Activated gamma-delta T cell treated with Interleukin-2 at 50 U/mL for 16 hours (primary cell): ENCODE results near the gene ZFP30.
"Not testable (repeated sequence)": the region's sequence is repeated elsewhere in the genome, so short reads cannot be mapped to it uniquely, and the experiment has no call there.

Experiments used
- DNase-seq: peaks from one replicate; pipeline ENCODE4 v3.0.0-alpha.2; 2020

ZFP30 gene

DNA sequence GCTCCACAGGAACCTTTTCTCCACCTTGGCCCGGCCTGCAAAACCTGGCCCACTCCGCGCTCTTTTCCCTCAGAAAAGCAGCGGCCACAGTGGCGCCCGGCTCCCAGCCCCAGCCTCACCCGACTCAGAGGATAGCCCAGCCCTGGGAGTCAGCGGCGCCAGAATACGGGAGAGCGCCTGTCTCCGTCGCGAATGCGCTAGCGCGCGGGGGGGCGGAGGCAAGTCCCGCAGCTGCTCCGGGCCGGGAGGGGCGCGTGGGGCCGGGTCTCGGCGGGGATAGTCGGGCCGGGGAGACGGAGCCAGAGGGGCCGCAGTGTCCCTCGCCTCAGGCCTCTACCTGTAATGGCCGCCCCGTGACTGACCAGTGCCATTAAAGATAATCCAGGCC is at the start of gene ZFP30:
ZFP30 (minus strand) TSS at position 165 of the 388 bp plus-strand sequence. CDS start 7,643 bp downstream, outside the sequence.
- peak; percentile 64 for DNase-seq

DNA sequence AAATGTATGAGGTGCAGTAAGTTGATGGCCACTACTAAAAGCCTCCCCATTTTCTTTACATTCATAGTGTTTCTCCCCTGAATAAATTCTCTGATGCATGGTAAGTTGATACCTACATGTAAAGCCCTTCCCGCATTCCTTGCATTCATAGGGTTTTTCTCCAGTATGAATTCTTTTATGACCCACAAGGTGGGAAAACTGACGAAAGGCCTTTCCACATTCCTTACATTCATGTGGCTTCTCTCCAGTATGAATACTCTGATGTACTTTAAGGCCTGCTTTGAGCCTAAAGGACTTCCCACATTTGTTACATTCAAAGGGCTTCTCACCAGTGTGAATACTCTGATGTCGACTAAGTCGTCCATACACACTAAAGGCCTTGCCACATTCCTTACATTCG is 43.8 kb upstream of the ZFP30 start:
- DNase-seq, result no peak

DNA sequence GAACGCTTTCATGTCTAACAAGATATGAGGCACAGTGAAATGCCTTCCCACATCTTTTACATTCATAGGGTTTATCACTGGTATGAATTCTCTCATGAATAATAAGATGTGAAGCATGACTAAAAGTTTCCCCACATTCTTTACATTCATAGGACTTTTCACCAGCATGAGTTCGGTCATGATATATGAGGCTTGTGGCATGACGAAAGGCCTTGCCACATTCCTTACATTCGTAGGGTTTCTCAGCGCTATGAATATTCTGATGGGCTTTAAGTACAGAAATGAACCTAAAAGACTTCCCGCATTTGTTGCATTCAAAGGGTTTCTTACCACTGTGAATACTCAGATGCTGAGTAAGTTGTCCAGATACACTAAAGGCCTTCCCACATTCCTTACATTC is 43.0 kb upstream of the ZFP30 start:
- no peak for DNase-seq

DNA sequence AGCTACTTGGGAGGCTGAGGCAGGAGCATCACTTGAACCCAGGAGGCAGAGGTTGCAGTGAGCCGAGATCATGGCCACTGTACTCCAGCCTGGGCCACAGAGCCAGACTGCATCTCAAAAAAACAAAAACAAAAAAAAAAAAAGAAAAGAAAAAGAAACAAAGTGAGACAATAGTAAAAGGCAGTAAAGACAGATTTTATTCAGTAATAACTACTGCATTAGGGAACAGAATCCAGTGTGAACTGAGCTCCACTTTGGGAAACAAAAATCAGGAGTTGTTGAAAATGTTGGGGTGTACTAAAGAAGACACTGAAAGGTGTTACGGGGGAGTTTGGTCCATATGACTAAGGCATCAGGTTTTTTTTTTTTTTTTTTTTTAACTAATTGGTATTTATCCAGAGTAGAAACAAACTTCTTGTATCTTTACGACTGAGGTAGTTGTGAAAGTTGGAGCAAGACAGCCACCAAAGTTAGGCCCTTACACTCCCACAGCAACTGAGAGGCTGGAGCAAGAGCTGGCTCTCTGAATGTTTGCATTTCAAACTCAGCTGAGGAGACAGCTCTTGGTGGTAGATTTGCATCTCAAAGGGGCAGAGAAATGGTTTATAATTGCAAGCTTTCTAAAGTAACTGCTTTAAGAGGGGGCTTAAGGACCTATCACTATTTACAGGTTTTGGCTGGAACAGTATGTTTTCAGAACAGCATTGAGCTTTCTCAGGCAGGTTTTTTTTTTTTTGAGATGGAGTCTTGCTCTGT is 40.1 kb upstream of the ZFP30 start:
- DNase-seq, result no peak

DNA sequence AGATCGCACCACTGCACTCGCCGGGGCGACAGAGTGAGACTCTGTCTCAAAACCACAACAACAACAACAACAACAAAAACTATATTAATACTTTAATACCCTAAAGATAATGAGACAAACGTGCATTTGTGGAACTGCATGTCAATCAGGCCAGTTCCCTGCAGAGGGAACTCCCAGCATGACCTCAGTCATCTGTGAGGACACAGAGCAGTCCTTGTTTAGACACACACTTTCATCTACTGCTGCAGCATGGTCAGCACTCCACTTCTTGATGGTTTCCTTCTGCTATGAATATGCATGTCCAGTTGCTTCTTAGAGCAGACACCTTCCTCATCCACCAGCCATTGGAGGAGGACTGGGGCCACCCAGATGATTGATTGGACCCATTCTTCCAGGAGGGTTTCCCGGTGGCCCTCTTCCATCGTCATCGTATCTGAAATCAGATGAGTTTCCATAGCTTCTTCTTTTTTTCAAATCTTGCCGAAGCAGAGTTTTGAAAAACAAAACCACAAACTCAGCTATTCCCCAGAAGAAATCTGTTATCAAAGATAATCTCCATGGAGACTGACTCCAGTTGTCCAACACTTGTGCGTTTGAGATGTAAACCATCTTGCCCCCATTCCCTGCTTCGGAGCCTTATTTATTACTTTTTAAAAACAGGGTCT is 37.8 kb upstream of the ZFP30 start:
- DNase-seq, result no peak

DNA sequence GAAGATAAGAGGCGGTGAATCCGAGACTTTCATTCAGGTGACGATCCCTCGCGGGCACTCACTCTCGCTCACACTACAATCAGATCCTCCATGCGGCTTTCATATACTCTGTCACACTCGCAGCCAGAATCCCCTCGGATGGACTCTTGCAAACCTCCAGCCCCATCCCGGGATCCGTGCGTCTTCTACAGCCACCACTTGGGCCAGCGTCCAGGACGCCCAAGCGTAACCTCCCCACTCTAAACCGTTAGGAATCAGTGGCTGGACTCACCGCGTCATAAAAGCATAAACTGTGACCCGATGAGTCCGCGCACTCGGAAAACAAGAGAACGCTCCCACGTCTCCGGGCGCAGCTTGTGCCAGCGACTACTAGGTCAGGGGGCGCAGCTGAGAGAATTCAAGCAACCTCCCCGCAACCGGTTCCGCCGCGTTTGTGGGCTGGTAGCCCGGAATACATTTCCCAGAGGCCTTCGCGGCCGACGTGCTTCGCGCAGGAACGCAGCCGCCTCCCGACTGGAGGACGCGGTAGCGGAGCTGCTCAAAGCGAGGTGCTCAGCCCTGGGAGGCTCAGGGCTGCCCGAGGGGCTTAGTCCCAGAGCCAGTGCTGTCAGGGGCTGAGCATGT is 36.7 kb upstream of the ZFP30 start:
- DNase-seq, result peak; percentile 73

DNA sequence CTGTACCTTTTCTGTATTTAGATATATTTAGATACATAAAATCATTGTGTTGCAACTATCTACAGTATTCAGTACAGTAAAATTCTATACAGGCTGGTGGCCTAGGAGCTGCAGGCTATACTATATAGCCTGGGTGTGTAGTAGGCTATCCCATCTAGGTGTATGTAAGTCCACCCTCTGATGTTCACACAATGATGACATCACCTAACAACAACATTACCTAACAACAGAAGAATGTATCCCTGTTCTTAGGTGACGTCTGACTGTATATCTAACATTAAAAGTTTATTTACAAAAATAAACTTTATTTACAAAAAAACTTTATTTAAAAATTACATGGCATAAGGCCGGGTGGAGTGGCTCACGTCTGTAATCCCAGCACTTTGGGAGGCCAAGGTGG is 28.3 kb upstream of the ZFP30 start:
- DNase-seq, result no peak

DNA sequence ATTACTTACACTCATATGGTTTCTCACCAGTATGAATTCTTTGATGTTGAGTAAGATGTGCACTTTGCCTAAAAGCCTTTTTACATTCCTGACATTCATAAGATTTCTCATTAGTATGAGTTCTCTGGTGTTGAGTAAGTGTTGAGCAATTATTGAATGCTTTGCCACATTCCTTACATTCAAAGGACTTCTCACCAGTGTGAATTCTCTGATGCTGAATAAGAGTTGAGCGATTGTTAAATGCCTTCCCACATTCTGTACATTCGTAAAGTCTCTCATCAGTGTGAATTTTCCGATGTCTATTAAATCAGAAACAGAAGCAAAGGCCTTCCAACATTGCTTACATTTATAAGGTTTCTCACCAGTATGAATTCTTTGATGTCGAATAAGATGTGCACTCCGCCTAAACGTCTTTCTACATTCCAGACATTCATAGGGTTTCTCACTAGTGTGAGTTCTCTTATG is 14.2 kb upstream of the ZFP30 start:
- no peak for DNase-seq

DNA sequence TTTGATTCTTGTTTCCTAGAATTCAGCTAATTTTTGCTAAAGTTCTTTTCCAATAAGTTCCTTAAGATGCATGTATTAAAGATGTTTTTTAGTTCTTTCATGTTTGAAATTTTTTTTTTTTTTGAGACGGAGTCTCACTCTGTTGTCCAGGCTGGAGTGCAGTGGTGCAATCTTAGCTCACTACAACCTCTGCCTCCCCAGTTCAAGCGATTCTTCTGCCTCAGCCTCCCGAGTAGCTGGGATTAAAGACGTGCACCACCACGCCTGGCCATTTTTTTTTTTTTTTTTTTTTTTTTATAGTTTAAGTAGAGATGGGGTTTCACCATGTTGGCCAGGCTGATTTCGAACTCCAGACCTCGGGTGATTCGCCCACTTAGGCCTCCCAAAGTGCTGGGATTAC is 1.9 kb upstream of the ZFP30 start:
- not testable (repeated sequence) for DNase-seq

DNA sequence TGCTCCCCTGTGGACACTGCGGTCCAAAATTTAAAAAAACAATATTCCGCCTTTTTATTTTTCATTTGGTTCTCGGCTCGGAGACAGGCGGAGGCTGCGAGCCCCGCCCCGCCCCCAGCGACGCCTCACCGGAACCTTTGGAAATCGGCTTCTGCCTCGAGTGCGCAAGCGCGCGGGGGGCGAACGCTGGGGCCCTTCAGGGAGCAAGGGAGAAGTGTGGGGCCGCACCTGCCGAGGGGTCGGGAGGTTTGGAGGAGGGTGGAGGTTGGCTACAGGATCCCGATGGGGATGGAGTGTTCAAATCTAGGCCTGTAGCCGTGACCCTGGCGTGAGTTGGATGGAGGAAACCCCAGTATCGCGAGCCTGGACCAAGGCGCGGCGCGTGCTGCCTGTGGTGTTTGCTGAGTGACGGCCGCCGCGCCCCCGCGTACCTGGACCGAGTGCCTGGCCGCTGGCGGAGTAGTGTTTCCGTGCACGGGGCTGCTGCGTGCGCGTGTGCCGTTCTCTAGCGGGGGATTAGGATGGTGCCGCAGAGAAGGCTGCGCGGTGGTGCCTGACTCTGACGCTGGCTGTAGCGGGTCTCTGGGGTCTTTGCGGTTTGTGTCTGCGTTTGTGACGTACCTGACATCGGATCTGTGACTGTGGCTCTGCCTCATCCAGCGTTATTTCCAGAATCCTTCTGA is 565 bp upstream of the ZFP30 start:
- DNase-seq, result peak; percentile 77

DNA sequence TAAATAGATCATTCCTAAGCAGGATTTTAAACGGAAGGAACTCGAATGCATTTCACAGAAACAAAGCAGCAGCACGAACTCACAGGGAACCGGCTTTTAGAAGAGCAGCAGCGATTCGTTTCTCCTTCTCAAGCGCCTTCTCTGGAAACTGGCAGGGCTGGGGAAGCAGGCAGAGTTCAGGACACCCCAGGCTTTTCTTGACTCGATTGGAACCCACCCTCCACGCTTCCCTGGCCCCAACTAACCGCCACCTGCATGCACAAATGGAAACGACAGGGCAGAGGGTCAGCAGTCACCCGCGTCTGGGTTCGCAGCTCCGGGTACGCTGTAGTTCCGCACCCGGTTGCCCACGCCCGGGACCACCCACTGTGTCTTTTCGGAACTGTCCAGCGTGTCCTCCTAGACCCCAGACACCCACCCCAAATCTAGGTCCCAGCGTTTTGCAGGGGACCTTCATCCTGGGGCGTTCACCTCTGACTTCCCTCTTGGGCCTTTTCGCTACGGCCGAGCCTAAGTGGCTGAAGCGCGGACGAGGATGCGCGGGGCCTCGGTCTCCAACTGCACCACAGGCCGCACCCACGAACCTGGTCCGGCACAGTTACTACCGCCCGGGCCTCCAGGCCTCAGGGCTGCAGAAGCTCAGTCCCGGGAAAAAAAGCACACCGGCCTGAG is 500 bp downstream of the ZFP30 start:
- peak; percentile 8 for DNase-seq

DNA sequence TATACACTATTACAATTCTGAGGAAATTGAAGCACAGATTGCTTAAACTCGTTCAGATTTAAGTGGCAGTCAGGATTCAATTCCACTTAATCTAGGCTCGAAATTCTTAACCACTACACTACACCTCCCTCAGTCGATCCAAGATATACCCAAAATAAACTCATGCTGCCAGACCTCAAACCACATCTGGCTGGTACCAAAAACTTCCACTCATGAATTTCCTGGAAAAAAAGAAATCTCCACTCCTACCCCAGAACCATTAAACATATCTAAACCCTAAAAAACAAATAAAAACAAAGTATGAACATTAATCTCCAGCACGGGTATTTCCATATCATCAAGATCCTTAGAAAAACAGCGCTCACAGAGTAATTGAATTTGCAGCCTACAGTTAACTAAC is 1.1 kb downstream of the ZFP30 start:
- no peak for DNase-seq

DNA sequence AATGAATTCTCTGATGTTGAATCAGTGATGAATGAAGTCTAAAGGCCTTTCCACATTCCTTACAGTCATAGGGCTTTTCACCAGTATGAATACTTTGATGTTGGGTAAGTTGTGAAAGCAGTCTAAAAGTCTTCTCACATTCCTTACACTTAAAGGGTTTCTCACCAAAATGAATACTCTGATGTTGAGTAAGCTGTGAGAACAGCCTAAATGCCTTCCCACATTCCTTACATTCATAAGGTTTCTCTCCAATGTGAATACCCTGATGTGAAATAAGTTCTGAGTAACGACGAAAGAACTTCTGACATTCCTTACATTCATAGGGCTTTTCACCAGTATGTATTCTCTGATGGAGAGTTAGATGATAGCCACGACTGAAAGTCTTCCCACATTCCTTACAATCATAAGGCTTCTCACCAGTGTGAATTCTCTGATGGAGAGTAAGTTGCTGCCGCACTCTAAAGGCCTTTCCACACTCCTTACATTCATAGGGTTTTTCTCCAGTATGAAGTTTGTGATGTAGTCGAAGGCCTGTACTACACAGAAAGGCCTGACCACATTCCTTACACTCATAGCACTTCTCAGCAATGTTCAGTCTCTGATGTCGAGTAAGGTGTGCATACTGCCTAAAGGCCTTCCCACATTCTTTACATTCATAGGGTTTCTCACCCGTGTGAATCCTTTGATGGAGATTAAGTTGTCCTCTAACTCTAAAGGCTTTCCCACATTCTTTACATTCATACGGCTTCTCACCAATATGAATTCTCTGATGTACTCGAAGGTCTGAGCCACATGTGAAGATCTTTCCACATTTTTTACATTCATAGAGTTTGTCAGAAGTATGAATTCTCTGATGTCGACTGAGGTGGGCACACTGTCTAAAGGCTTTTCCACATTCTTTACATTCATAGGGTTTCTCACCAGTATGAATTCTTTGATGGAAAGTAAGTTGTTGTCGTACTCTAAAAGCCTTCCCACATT is 19.9 kb downstream of the ZFP30 start:
- DNase-seq, result no peak

DNA sequence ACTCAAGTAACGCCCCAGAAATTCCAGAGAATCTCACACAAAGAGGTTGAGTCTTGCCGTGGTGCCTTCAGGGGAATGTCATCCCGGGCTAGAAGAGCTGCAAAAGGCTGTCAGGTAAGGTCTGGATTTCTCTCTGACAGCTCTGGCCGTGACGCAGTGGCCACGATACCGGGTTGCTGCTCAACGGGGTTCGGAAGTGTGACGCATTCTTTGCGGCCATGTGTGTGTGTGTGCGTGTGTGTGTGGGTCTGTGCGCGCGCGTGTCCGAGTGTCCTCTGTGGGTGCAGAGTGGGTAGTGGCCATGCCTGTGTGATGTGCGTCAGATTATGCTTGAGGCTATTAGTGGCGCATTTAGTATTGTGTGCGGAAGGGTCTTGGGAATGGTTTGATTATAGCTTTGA is 60.3 kb downstream of the ZFP30 start:
- DNase-seq, result peak; percentile 53

DNA sequence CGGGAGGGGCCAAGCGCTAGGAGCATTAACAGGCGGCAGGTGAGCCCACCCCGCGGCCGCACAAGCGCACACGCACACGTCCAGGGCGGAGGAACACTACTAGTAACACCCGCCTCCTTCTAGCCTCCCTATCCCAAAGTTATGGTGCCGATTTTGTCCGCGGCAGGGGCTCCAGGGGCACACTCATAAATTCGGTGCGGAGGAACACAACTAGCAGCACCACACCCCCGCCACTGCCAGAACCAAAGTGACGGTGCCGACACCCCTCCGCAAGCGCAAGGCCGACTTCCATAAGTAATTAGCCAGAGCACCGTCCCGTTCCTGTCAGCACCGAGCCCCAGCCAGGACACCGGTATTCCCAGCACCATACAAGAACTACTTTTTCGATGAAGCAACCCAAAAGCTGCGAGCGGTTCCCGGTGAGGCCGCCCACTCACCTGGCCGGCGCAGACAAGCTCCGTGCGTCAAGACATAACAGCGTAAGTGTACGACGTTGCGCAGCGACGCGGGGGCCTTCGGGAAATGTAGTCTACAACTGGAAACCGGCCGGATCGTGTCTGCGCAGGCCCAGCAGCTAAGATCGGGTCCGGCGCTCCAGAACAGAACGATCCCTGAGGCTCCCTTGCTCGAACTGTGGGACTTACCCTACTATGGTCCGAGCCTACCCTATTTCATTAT is 60.8 kb downstream of the ZFP30 start, which contains the start of the genes ZNF540 and ZNF571:
ZNF540 (plus strand) TSS at position 573 of the 678 bp plus-strand sequence. CDS start 3,572 bp downstream, outside the sequence.
ZNF571 (minus strand) TSS at position 489 of the 678 bp plus-strand sequence. CDS start 8,116 bp downstream, outside the sequence.
- peak; percentile 89 for DNase-seq

DNA sequence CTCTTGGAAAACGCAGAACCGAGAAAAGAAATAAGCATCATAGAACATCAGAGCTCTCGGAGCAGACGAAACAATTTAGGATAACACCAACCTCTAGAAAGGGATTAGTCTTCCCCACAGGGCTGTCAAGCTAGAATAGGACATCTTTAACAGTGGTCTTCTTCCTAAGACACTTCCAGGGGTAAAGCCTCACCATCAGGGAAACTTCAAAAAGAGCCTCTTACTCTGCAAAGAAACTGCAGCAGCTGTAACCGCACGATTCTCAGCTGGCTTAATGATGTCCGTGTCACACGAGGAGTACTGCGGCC is 61.3 kb downstream of the ZFP30 start:
- DNase-seq, result no peak

DNA sequence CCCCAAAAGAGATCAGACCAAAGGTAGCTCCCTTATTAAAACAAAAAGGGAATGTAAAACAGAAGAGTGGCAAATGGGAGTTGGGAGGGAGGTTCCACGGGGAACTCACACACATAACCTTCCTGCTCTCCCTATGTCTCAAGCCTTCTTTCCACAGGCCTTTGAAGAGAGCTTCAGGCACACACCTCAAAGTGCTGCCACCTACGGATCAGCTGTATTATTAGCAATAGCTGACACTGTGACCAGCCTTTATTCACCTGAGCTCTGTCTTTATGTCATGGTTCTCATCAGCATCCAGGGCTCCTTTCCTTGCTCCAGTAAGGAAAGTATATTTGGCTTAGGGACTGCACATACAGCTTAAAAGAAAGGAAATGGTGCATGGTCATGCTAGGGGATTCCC is 71.9 kb downstream of the ZFP30 start:
- no peak for DNase-seq

DNA sequence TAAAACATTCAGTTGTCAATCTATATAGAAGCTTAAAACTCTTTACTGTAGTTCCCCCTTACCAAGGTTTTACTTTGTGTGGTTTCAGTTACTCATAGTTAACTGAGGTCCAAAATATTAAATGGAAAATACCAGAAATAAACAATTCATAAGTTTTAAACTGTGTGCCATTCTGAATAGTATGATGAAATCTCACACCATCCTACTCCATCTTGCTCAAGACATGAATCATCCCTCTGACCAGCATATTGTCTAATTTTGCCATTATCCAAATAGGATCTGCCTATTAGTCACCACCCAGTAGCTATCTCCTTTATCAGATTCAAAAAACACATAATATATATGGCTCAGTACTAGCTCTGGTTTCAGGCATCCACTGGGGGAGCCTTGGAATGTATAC is 83.1 kb downstream of the ZFP30 start:
- DNase-seq, result no peak

DNA sequence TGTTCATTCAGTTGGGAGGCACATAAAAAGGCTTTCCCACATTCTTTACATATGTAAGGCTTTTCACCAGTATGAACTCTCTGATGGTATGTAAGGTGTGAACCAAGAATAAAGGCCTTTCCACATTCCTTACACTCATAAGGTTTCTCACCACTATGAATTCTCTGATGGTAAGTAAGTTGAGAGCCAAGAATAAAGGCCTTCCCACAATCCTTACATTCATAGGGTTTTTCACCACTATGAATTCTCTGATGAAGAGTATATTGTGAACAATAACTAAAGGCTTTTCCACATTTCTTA is 89.9 kb downstream of the ZFP30 start:
- DNase-seq, result no peak

DNA sequence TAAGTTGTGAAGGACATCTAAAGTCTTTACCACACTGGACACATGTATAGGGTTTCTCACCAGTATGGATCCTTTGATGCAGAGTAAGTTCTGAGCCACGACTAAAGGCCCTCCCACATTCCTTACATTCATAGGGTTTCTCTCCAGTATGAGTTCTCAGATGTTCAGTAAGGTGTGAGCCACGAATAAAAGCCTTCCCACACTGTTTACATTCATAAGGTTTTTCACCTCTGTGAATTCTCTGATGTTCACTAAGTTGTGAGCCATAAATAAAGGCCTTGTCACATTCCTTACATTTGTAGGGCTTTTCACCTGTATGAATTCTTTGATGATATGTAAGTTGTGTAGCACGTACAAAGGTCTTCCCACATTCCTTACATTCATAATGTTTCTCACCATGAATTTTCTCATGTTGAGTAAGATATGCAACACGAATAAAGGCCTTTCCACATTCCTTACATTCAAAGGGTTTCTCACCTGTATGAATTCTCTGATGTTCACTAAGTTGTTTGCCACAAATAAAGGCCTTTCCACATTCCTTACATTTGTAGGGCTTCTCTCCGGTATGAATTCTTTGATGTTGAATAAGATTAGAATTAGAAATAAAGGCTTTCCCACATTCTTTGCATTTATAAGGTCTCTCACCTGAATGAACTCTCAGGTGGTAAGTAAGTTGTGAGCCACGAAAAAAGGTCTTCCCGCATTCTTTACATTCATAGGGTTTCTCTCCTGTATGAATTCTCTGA is 90.5 kb downstream of the ZFP30 start:
- DNase-seq, result no peak
